GM18861 (cell line): ENCODE measurements around the gene ADIPOR2.
"Not testable (repeated sequence)": the region's sequence is repeated elsewhere in the genome, so short reads cannot be mapped to it uniquely, and the experiment has no call there.

Source experiments
- ATAC-seq: cut with Tn5 transposase; IDR thresholded peaks from one replicate; pipeline ENCODE4 v1.9.1; 2021; ENCODE audit not compliant: unreplicated experiment

The ADIPOR2 gene

DNA sequence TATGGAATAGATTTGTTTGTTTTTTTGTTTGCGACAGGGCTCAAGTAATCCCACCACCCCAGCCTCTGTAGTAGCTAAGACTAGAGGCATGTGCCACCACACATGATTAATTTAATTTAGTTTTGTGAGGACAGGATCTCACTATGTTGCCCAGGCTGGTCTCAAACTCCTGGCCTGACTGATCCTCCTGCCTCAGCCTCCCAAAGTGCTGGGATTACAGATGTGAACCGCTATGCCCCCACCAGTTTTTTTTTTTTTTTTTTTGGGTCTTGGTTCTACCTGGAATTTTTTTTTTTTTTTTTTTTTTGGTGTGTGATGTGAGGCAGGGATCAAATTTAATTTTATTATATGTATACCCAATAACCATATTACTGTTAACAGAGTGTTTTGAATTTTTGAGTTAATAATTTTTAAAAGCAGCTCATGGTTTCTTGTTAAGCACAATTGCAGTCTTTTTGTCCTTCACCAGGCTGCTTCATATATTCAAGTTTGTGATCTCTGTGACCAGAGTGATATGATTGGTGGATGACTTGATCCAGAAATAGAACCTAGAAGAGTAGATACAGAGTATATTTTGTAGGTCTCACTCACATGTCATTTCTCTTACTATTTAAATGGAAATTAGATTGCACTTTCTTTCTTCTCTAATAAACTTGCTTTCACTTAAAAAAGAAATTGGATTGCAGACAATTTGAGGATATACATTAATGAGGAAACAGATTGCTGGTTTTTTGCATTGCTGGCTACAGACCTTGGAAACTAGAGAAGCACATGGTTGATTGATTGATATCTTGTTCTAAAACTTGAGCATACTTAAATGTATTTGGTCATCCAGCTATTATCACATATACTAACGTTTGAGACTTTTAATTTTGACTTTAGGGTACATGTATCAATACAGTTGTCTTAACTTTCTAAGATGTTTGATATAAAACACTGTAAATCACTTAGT, 13.2 kb downstream of the ADIPOR2 start:
- ATAC-seq = no peak

DNA sequence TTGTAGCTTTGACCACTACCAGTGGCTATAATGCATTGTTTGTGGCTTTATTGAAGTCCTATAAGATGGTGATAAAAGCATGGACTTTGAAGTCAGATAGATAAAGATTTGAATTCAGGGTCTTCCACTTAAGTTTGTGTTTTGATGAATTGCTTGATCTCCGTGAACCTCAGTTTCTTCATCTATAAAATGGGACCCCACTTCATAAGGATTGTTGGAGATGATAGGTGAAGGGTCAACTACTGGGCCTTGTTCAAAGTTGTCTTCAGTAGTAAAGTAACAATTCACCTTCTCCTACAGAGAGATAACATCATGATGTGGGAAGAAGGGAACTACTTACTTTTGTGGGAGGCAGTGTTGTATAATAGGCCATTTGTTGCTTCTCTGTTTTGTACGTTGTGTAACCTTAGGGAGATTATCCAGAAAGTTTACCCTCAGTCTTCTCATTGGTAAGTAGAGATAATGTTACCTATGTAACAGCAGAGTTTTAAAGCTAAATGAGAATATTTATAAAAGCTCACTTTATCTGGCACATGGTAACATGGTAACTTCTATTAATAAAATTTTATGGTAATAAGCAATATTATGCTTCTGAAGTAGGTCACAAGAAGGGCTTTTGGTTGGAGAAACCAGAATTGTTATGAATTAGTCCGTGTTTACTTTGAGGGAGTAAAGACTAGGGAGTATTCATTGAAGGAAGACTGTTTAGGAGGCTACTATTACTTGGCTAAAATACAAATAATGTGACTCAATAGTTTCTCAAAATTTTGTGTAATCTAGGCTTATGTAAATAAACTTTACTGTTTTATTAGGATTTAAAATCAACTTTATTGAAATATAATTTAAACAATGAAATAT, 15.1 kb downstream of the ADIPOR2 start:
- ATAC-seq = no peak

DNA sequence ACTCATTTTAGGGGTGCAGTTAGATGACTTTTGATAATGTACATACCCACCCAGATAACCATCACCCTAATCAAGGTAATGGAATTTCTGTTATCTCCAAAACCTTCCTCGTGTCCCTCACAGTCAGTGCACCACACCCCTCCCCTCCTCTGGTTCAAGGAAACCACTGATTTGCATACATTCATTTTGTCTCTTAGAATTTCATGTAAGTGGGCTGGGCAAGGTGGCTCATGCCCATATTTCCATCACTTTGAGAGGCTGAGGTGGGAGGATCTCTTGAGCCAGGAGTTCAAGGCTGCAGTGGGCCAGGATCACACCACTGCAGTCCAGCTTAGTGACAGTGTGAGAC, 15.7 kb downstream of the ADIPOR2 start:
- no peak for ATAC-seq

DNA sequence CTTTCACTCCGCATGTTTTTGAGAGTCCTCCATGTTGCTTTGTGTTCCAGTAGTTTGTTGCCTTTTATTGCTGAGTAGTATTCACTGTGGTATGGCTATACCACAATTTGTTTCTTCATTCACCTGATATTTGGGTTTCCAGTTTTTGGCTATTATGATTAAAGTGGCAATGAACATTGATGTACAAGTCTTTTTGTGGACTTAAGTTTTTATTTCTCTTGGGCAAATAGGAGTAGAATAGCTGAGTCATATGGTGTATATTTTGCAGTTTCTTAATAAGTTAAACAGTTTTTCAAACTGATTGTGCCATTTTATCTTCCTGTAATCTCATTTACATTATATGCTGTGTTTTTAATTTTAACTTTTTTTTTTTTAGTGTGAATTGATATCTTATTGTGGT, 16.2 kb downstream of the ADIPOR2 start:
- no peak for ATAC-seq

DNA sequence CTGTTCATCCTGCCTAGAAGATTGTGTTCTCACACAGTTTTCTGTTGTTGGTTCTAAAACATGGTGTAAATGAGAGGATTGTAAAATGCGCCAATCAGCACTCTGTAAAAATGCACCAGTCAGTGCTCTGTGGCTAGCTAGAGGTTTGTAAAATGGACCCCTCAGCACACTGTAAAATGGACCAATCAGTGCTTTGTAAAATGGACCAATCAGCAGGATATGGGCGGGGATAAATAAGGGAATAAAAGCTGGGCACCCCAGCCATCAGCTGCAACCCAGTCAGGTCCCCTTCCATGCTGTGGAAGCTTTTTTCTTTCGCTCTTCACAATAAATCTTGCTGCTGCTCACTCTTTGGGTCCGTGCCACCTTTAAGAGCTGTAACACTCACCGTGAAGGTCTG, 19.1 kb downstream of the ADIPOR2 start:
- not testable (repeated sequence) for ATAC-seq

DNA sequence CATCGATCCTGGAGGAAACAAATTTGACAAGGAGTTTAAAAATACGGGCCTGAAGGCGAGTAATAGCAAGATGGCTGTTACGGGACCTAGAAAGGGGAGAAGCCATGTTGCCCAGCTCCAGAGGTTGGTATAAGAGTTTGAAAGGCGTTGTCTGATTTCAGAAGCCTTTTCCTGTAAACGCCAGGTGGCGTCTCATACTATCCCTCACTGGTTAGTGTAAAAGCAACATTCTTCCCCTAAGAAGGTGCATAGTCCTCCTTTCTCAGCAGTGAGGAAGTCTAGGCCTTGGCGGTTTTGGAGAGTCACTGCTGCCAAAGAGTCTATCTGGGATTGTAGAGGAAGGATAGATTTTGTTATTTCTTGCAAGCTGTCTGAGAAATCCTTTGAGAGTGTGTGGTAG, 20.0 kb downstream of the ADIPOR2 start:
- not testable (repeated sequence) for ATAC-seq

DNA sequence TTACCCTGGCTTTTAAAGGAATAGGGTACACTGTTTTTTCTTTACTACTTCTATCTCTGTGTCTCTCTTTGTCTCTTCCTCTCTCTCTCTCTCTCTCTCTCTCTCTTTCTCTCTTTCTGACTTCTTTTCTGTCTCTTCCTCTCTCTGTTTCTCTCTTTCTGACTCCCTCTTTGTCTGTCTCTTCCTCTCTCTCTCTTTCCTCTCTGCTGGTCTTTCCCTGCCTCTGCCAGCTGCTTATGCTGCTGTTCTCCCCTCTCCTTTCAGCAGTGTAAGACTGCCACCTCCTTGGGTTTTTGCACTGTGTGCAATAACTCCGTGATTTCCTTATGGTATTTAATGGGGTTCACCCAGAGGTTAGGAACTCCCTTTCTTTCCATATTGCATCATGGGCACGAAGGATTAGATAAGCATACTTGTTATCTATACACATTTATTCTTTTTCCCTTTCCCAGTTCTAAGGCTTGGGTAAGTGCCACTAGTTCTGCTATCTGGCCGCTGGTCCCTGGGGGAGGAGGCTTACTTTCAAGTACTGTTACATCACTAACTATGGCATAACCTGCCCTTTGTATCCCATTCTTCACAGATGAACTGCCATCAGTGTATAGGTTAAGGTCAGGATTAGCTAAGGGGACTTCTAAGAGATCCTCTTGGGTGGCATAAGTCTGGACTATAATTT, 20.8 kb downstream of the ADIPOR2 start:
- not testable (repeated sequence) for ATAC-seq

DNA sequence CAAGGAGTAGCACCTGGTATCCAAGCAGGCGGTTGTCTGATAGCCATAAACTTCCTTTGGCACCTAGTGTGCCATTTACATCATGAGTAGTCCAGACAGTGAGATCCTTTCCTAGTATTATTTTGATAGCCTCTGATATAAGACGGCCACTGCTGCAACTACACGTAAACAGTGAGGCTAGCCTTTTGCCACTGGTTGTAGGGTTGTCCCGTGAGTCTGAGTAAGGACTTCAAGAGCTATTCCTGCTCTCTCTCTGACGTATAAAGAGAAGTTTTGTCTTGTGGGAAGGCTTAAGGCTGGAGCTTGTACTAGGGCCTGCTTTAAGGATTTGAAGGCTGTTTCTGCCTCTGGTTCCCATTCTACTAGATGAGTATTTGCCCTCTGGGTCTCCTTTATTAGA, 21.4 kb downstream of the ADIPOR2 start:
- not testable (repeated sequence) for ATAC-seq

DNA sequence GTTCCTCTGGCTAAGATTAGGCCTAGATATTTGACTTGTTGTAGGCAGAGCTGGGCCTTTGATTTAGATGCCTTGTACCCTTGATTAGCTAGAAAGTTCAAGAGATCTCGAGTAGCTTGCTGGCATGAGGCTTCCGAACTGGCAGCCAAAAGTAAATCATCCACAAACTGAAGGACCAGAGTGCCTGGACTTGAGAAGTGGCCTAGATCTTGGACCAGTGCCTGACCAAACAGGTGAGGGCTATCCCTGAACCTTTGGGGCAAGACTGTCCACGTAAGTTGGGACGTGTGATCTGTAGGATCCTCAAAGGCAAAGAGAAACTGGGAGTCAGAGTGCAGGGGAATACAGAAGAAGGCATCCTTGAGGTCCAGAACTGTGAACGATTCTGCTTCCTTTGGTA, 22.0 kb downstream of the ADIPOR2 start:
- not testable (repeated sequence) for ATAC-seq

DNA sequence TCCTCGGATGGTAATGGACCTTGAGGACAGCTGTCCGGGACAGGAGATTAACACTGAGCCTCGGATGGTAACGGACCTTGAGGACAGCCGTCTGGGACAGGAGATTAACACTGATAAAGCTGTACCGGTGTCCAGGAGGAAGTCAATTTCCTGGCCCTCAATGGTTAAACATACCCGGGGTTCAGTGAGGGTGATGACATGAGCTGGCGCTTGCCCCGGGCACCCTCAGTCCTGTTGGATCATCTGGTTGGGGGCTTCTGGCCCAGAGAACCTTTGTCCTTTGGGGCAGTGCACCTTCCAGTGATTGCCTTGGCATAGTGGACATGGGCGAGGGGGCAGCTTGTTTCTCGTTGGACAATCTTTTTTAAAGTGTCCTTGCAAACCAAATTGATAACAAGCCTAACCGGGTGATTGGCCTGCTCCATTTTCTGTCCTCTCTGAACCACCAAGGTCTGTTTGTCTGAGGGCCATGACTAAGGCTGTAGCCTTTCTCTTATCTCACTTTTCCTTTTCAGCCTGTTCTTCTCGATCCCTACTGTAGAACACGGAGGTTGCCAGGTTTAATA, 23.0 kb downstream of the ADIPOR2 start:
- not testable (repeated sequence) for ATAC-seq

DNA sequence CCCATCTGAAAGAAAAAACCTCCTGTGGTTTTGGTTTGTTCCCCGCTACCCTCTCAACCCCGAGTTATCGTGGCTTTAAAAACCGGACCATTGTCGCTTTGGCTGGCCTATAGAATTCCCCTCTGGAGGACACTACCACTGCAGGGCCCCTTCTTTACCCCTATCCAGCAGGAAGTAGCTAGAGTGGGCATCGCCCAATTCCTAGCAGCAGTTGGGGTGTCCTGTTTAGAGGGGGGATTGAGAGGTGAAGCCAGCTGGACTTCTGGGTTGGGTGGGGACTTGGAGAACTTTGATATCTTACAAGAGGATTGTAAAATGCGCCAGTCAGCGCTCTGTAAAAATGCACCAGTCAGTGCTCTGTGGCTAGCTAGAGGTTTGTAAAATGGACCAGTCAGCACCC, 24.6 kb downstream of the ADIPOR2 start:
- ATAC-seq = not testable (repeated sequence)

DNA sequence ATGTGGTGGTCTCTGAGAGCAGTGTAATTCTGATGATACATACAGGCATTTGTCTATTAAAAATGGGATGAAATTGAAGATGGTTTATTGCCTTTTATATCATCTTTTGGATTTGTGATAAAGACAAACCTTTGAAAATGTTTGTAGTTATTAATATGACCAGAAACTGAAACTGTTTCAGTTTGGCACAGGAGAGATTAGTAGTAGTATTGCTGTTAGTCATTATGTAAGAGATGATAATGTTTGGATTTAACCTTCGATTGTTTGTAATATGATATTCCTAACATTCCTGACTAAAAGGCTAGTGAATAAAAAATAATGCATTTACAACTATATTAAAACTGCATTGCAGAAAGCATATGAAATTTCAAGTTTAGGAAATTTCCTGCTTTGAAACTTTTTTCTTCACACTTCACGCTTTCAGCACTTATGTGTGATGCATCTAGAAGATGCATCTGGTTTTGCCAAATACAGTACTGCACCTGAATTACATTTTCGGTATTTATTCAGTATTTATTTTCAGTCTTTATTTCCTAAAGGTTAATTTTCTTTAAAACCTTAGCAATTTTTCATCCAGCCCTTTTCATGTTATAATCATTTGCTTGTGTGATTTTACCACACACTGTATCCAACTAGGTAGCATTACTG, 25.5 kb downstream of the ADIPOR2 start:
- ATAC-seq = no peak

DNA sequence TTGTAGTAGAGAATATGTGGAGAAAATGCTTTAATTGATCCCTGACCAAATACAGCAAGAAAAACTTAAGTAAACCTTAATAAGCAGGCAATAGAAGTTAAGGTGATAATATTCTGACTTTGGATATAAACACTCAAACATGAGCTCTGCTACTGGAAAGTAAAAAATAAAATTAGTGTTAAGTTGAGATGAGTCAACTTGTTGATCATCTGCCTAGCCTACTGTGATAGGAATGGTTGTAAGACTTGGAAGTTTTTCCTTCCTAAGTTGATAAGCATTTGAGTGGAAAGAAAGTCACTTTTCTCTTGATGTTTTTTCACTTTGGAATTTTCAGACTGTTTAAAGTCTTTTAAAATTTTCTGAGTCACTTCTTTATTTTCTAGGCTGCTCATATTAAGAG, 26.0 kb downstream of the ADIPOR2 start:
- ATAC-seq = no peak

DNA sequence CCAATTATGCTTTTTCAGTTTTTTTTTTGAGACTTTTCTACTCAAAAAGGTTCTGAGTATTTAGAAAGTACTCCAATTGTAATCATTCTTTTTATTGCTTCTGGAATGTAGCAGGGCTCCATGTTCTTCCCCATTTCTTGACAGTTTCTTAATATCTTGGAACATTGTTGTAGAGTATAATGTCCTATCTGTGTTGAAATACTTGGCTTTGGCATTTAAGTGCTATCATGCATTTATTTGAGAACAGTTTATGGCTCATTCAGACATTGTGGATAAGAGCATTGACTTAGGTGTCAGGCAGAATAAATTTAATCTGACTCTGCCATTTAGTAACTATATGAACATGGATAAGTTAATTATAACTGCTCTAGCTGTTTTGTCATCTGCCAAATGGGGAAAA, 28.3 kb downstream of the ADIPOR2 start:
- ATAC-seq = no peak

DNA sequence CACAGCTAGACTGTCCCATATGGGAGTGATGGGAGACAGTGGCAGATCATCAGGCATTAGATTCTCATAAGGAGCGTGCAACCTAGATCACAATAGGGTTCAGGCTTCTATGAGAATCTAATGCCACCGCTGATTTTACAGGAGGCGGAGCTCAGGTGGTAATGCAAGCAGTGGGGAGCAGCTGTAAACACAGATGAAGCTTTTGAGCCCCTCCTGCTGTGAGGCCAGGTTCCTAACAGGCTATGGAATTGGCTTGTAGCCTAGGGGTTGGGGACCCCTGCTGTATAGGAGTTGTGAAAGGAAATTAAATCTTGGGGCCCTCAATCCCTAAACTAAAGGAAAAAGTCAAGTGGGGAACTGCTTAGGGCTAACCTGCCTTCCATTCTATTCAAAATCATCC, 29.6 kb downstream of the ADIPOR2 start:
- no peak for ATAC-seq

DNA sequence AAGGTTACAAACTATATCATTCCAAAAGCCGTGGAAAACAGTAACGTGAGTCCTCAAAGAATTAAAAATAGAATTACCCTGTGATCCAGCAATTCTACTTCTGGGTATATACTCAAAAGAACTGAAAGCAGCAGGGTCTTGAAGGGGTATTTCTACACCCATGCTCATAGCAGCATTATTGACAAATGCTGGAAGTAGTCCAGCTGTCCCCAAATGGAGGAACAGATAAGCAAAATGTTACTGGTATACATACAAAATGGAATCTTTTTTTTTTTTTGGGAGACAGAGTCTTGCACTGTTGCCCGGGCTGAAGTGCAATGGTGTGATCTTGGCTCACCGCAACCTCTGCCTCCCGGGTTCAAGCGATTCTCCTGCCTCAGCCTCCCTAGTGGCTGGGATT, 32.9 kb downstream of the ADIPOR2 start:
- ATAC-seq = no peak

DNA sequence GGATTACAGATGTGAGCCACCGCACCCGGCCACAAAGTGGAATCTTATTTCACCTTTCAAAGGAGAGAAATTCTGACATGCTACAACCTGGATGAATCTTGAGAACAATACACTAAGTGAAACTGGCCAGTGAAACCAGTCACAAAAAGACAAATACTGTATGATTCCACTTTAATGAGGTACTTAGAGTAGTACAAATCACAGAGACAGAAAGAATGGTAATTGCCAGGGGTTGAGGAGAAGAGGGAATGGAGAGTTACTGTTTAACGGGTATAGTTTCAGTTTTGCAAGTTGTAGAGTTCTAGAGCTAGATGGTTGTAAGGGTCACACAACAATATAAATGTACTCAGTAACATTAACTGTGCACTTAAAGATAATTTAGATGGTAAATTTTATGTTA, 33.4 kb downstream of the ADIPOR2 start:
- ATAC-seq = no peak

DNA sequence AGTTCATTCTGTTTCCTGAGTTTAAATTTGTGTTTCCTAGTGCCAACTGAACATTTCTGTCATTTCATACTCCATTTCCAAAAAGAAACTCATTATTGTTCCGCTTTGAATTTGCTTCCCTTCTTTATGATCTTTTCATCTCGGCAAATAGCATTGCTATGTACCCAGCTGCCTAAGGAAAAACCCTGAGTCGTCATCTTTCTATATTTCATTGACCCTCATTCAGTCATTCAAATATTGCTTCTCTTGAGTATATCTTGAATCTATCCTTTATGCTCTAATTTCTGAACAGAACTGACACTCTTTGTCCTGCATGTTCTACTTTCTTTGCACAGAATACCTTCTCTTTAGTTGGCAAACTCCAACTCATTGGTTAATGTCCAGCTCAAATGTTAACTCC, 35.9 kb downstream of the ADIPOR2 start:
- no peak for ATAC-seq

DNA sequence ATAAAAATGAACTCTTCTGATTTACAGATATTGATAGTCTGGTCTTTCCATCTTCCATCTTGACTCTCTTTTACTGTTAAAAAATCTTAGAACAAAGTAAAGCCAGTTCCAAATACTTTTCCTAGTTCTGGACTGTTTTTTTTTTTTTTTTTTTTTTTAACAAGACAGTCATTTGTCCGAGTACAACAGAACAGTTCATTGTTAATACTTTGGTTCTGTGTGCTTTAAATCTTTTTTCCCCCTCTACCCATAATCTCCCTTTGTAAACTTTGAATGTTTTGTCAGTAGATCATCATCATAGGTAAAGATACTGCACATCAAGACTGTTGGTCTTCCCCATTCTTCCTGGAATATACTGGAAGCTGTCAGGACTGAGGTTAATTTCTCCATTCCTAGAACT, 38.0 kb downstream of the ADIPOR2 start:
- no peak for ATAC-seq

DNA sequence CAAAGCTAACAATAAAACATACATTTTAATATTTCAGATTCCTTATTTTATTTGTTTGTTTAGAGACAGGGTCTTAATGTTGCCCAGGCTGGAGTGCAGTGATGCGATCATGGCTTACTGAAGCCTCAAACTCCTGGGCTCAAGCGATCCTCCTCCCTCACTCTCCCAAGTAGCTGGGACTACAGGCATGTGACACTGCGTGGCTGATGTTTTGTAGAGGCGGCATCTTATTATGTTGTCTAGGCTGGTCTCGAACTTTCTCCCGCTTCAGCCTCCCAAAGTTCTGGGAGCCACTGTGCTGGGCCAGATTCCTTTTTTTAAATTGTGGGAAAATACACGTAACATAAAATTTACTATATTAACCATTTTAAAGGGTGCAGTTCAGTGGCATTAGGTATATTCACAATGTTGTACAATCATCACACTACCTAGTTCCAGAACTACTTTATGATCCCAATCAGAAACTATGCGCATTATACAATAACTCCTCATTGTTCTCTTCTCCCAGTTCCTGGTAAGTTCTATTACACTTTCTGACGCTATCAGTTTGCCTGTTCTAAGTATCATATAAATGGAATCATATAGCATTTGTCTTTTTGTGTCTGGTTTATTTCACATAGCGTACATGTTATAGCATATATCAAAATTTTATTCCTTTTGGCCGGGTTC, 40.3 kb downstream of the ADIPOR2 start:
- no peak for ATAC-seq
